ENCODE measurements around the gene CPEB4.

The CPEB4 gene

DNA sequence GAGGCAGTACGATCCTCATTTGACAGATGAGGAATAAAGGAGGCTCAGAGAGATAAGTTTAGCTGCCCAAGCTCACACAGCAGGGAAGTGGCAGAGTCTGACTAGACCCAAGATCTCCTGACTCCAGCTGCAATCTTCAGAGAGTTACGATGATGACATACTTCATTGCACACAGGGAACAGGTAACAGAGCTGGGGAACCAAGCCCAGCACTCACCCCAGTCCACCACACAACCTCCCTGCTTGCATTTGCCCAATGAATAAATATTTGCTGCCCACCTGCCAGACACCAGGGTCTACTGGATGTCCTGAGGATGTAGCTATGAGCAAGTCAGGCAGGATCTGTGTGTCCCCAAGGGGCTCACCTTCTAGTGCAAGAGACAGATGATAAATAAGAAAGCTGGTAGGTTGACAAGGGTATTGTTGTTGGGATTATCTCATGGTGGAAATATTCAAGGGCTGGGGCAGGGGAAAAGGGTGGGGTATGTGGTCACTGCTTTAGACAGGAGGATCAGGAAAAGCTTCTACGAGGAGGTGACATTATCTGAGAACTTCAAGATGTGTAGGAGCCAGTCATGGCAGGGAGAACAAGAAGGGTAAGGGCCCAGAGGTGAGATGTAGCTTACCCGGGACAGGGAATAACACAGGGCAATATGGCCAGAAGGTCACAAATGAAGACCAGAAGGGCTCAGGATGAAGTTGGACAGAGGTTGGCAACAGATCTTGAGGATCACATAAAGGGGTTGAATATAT lies 28.6 kb upstream of the CPEB4 start:
- no peak for DNase-seq

DNA sequence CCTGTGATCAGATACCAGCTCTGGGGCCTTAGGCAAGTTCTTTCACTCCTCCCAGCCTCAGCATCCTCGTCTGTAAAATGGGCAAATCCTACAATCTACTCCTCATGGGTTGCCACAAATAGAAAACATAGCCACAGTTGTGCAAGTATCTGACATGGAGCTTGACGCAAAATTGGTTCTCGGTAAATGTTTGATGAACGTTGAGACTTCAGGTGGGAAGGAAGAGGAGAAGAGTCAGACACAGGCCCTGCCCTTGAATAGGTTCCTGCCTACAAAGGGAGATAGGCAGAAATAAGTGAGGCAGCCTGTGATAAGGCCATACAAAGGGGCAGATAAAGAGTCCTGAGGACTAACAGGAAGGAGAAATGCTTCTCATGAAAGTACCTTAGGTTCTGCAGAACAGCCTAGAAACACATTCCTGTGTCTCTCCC lies 26.1 kb upstream of the CPEB4 start:
- no peak for DNase-seq

DNA sequence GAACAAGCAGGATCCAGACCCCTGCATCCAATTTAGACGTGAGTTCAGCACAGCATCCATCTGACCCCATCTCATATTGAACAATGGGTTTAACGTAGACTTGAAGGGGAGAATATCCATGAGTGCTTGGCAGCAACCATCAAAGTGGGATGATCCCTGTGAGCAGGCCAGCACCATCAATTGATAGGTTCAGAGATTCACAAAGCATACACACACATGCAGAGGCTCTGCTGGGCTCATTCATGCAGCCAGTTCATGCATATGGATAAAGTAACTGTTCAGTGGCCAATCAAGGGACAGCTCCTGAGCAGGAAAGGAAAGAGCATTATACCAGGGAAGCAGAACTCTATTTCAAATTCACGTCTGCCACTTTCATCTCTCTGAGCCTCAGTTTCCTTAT lies 24.8 kb upstream of the CPEB4 start:
- DNase-seq, result no peak

DNA sequence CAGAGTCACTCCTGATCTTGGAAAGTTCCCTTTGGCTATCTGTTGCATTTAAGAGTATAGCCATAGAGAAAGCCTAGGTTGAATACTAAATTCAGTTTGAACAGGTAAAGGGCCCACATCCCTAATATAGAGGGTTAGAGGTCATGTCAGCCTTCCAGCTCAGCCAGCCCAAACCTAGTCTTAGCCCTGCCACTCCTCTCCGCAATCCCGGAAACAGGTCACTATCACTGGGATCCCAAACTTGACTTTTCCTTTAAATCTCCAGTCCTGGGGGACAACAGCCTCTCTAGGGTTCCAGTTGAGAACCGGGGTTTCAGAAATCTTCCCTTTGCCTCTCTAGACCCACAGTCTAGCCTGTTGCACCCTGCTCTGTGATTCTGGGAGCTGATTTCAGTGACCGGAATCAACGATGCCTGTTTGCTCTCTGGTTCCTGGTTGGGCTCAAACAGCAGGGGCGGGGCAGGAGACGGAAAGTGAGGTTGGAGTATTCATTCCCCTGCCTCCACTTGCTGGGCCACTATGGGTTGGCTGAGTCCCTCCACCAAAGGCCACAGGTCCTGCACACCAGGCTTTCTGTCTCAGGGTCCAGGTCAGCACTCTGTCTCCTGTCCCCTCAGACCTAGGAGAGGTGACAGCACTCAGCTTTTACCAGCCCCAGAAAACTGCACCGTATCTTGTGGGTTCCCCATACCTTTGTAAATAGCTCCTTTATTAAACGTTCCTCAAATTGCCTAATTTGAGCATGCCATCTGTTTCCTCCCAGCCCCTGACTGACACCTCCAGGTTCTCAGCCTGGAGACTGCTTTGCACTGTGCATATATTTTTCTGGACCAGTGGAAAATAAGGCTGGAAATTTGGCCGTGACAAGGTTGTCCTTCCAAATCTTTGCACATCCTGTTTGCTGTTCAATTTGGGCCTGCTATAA lies 23.8 kb upstream of the CPEB4 start:
- no peak for DNase-seq

DNA sequence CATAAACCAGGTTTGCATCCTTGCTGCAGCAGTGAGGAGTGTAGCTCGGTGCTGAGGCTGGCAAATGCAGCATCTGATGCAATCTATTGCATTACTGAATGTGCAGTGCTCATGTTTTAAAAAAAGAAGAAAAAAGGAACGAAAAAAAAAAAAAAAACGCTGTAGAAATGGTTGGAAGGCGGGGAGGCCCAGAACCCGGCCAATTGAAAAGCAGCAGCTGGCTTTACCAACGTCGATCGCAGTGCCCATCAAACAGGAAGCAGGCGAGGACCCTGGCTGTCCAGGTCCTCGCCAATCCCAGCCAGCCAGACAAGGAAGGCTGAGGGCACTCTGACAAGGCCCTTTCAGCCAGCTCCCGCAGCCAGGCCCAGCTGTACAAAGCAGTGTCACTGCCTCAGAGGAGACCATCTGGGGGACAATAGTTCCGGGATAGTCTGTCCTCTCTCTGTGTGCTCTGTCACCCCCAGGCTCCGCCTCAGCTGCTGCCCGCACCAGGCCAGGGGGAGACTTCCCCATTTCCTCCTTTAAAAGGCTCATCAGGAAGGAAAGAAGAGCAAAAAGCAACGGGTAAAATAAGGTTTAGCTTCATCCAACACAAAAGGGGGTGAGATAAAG lies 21.8 kb upstream of the CPEB4 start:
- DNase-seq, result no peak

- DNase-seq, result no peak
Measured at GRCh38 chr5:173866858-173867679, 21.1 kb upstream of the CPEB4 start.

DNA sequence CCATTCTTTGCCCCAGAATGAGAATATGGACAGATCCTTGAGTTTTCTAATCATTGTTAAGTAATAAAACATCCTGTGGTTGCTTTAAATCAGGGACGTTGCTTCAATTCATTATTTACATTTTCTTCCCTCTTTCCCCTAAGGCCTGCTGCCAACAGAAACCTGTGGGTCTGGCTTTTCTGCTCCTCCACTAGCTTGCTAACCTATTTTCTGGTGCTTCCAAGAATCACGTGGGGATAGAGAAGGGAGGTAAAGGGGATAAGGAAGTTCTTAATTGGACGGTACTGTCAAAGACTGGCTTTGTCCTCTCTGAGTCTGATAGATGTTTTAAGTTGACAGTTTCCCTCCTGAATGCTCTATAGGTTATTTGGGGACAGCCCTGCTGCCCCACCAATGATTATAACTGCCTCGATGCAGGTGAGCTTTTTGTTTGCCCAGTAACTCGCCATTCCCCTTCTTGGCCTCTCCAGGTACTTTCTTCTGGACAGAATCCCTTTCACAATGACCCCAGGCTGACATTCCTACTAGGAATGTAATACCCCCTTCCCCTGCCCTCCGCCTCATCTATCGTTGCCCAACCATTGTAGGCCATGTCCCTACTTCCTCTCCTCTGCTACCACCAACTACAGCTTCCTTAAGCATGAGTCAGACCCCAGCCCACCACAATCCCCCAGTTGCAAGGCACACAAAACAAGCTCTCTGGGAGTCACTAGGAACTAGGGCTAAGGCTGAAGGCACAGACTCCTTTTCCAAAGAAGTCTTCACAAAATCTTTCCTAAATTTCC lies 19.9 kb upstream of the CPEB4 start:
- no peak for DNase-seq

DNA sequence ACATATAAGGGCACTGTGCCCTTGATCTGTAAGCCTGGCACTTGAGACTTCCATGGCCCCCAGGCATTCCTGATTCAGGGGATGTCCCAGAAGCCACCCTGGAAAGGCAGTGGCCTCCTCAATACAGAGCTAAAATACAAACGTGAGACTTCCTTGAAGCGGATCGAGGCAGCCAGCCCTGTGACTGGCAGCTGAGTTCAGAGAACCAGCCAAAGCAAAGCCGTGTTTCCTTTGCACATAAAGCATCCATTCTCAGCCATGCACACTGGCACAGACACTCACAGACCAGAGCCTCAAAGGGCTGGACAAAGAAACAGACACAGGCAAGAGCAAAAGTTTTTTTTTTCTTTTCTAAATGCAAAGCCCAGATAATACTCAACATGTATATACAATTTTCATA lies 18.8 kb upstream of the CPEB4 start:
- no peak for DNase-seq

DNA sequence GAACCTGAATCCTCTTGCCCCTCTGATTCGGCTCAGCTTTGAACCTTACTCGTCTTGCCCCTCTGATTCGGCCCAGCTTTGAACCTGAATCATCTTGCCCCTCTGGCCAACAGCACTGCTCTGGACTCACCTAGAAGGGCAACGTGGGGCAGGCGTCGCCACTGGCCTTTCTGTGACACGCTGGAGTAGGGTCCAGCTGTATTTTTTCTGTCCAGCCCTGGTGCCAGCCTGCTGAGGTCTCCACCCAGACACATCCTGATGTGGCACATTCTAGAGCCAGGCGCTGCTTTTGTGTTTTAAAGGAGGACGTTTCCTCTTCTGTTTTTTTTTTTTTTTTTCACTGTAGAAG lies 15.2 kb upstream of the CPEB4 start:
- no peak for DNase-seq

GRCh38 chr5:173873306-173873922 lies 14.7 kb upstream of the CPEB4 start:
- no peak for DNase-seq

- DNase-seq, result no peak
Measured at GRCh38 chr5:173875189-173875588, 13.0 kb upstream of the CPEB4 start.

DNA sequence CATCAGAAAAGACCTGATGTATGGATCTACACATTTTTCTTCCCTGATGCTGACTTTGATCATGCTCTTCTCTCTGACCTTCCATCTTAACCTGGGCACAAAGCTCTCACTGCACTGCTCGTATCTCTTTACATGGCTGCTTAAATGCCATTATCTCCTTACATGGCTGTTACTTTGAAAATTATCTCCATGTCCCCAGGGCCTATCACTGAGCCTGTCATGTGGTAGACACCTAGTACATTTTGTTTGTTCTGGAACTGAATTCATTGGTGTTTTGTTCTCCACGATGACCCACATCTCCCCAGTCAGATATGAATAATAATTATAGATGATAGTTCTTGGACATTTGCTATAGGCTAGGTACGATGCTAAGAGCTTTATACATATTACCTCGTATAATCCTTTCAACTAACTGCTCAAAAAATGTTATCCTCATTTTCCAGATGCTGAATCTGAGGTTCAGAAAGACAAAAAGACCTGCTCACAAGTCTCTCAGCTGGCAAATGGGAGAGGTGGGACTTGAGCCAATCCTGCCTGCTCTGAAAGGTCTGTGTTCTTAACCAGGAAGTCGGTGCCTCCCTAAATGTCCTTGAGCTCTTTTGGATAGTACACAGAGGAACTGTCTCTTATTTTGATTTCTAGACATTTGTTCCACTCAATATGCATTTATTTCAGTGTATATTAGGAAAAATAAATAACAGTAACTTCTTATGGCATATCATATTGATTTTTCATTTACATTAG lies 9.8 kb upstream of the CPEB4 start:
- DNase-seq, result no peak

GRCh38 chr5:173880306-173880985 lies 7.7 kb upstream of the CPEB4 start:
- DNase-seq, result no peak

- no peak for DNase-seq
Measured at GRCh38 chr5:173881811-173882575, 6.2 kb upstream of the CPEB4 start.

GRCh38 chr5:173882632-173883031 lies 5.5 kb upstream of the CPEB4 start:
- DNase-seq, result no peak

- DNase-seq, result no peak
Measured at GRCh38 chr5:173883347-173883924, 4.7 kb upstream of the CPEB4 start.

DNA sequence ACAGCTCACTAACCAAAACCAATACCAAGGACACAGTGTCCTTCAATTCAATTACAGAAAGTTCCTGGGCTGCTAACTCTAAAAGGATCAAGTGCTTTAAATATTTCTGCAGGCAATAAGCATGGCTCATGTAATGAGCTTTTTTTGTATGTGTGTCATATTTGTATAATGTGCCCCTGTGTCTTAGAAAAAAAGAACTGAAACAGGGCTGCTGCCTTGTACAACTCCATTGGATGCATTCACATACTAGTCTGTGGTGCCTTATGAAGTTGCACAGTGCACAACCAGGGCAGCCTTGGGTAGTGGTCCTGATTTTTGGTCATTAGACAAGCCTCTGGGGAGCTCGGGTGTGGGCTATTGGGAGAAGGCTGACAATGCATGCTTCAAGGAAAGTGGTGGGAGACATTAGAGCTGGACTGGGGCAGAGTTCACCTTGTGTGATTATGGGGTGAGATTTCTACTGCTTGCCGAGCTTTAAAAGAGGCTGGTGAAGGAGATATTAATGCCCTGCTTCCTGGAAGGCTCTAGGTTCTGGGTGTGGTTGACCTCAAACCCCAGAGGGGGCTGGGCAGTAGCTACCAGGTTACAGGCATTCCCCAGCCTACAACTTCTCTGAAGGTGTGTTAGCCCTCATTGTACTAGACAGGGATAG lies 3.6 kb upstream of the CPEB4 start:
- no peak for DNase-seq

DNA sequence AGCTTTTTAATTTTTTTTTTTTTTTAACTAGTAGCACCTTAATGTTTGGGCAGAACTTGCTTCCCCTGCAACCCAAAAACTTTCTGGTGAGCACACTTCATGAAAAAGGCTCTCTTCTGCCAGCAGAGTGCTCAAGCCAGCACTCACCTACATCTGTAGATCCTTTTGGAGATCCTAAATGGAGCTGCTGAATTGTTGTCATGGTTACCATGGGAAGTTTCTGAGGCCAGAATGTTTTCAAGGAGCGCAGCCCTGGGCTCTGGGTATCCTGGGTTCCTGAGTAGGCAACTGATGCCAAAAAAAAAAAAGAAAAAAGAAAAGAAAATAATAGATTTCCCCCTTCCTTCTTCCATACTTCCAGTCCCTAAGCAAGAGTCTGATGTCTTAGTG lies 3.1 kb upstream of the CPEB4 start:
- DNase-seq, result no peak

All from left hindlimb (tissue), 1 donor.